ENCODE data around the gene NMT1. TPM values are rescaled to one million over a fixed set of nuclear protein-coding genes. Genes with fewer than 3 reads are reported as not detected.
A peak's percentile ranks its signal among the peaks of the same experiment; 100 is the strongest.

Gene NMT1
- total RNA-seq, 4 donors from 2014 or later: 16.1 to 83.8 (median 43.4) TPM

GRCh38 chr17:45101883-45102811 is 41.0 kb downstream of the NMT1 start:
- H3K27ac ChIP-seq: peak overlapping the region in 1 of 4 donors; percentile 28
- no peak overlapping the region for H3K4me3 ChIP-seq
- peaks cover 5 to 8% (median 7%) of the 10 kb centered on the region in 4 donors for H3K4me1 ChIP-seq
- no peak for TF ChIP-seq POLR2A (IDR thresholded peaks at IDR 0.05)
- no peak for TF ChIP-seq CTCF (IDR thresholded peaks at IDR 0.05)
- no peak for TF ChIP-seq EP300 (IDR thresholded peaks at IDR 0.05; ENCODE audit: low read depth)
- no peak for TF ChIP-seq POLR2AphosphoS5 (IDR thresholded peaks at IDR 0.05)
- no peaks in the 10 kb centered on the region for H3K9me3 ChIP-seq
- intact Hi-C loops (cut with DNase I; ENCODE audit: low total_unique reads) (loop anchor here (10.0 kb wide), 1 partner anchor 177 kb away; no protein-coding TSS in a partner anchor), in situ Hi-C loops (cut with MboI; ENCODE audit: low pct_ligation_motif_present in 1 of 4, low pct_unique_long_range_greater_than_20kb in 1 of 4, low sequenced_read_pairs in 3 of 4) (loop anchor here in 2 of 4 donors (10.0 kb wide), 2 partner anchors 177 to 187 kb away; partner anchors contain the start of gene GFAP (in 1 of the 2))
- H3K27me3 ChIP-seq: no peaks in the 10 kb centered on the region
- peaks cover 0 to 61% (median 24%) of the 10 kb centered on the region in 4 donors for H3K36me3 ChIP-seq
- 88% methylated on average over 12 of the region's 12 CpGs; no CpG with 5 or more reads in 1 of the 2 donors for WGBS, 2 donors (ENCODE audit: low coverage in 1 of 2)
- DNase-seq: no peak

GRCh38 chr17:45102856-45103255 is 41.7 kb downstream of the NMT1 start:
- H3K27me3 ChIP-seq: no peaks in the 10 kb centered on the region
- no peak overlapping the region for H3K27ac ChIP-seq
- WGBS, 2 donors (ENCODE audit: low coverage in 1 of 2): 95% methylated on average over 9 of the region's 9 CpGs; no CpG with 5 or more reads in 1 of the 2 donors
- no peaks in the 10 kb centered on the region for H3K9me3 ChIP-seq
- peaks cover 5 to 8% (median 7%) of the 10 kb centered on the region in 4 donors for H3K4me1 ChIP-seq
- no peak overlapping the region for H3K4me3 ChIP-seq
- no peak for DNase-seq
- in situ Hi-C loops (cut with MboI; ENCODE audit: low pct_ligation_motif_present in 1 of 4, low pct_unique_long_range_greater_than_20kb in 1 of 4, low sequenced_read_pairs in 3 of 4): loop anchor here in 2 of 4 donors (10.0 kb wide), 2 partner anchors 178 to 188 kb away; partner anchors contain the start of gene GFAP (in 1 of the 2)
- intact Hi-C loops (cut with DNase I; ENCODE audit: low total_unique reads): loop anchor here (10.0 kb wide), 1 partner anchor 178 kb away; no protein-coding TSS in a partner anchor
- H3K36me3 ChIP-seq: peaks cover 0 to 54% (median 23%) of the 10 kb centered on the region in 4 donors
- no peak for TF ChIP-seq POLR2A (IDR thresholded peaks at IDR 0.05)
- no peak for TF ChIP-seq EP300 (IDR thresholded peaks at IDR 0.05; ENCODE audit: low read depth)
- TF ChIP-seq CTCF (IDR thresholded peaks at IDR 0.05): no peak
- TF ChIP-seq POLR2AphosphoS5 (IDR thresholded peaks at IDR 0.05): no peak

GRCh38 chr17:45103269-45103795 is 42.2 kb downstream of the NMT1 start:
- in situ Hi-C loops (cut with MboI; ENCODE audit: low pct_ligation_motif_present in 1 of 4, low pct_unique_long_range_greater_than_20kb in 1 of 4, low sequenced_read_pairs in 3 of 4): loop anchor here in 2 of 4 donors (10.0 kb wide), 2 partner anchors 179 to 189 kb away; partner anchors contain the start of gene GFAP (in 1 of the 2)
- Histone ChIP-seq H3K4me3 (no peak overlapping the region), H3K4me1 (peaks cover 5 to 7% (median 7%) of the 10 kb centered on the region in 4 donors), H3K27ac (no peak overlapping the region), H3K27me3 (no peaks in the 10 kb centered on the region), H3K9me3 (no peaks in the 10 kb centered on the region), H3K36me3 (peaks cover 0 to 49% (median 21%) of the 10 kb centered on the region in 4 donors)
- 84% methylated on average over 9 of the region's 9 CpGs; no CpG with 5 or more reads in 1 of the 2 donors for WGBS, 2 donors (ENCODE audit: low coverage in 1 of 2)
- no peak for DNase-seq
- intact Hi-C loops (cut with DNase I; ENCODE audit: low total_unique reads): loop anchor here (10.0 kb wide), 1 partner anchor 179 kb away; no protein-coding TSS in a partner anchor
- TF ChIP-seq CTCF (IDR thresholded peaks at IDR 0.05): no peak
- no peak for TF ChIP-seq POLR2A (IDR thresholded peaks at IDR 0.05)
- no peak for TF ChIP-seq EP300 (IDR thresholded peaks at IDR 0.05; ENCODE audit: low read depth)
- TF ChIP-seq POLR2AphosphoS5 (IDR thresholded peaks at IDR 0.05): no peak
